Hepatocyte (in vitro differentiated cells): ENCODE data around the gene TBC1D2.

Source experiments
- EZH2 ChIP-seq: fragments of 200-600 bp; sonication (generic); IDR thresholded peaks from 2 replicates; pipeline ENCODE4 v1.6.1; 2016; ENCODE audit warnings: antibody characterized with exemption, mild to moderate bottlenecking, borderline replicate concordance
- TF ChIP-seq, protein P1 (sequence below): fragments of 200-600 bp; sonication (generic); IDR thresholded peaks from 2 replicates; pipeline ENCODE4 v1.5.1; 2016; ENCODE audit warnings: antibody characterized with exemption, mild to moderate bottlenecking; ENCODE audit not compliant: poor library complexity

DNA sequence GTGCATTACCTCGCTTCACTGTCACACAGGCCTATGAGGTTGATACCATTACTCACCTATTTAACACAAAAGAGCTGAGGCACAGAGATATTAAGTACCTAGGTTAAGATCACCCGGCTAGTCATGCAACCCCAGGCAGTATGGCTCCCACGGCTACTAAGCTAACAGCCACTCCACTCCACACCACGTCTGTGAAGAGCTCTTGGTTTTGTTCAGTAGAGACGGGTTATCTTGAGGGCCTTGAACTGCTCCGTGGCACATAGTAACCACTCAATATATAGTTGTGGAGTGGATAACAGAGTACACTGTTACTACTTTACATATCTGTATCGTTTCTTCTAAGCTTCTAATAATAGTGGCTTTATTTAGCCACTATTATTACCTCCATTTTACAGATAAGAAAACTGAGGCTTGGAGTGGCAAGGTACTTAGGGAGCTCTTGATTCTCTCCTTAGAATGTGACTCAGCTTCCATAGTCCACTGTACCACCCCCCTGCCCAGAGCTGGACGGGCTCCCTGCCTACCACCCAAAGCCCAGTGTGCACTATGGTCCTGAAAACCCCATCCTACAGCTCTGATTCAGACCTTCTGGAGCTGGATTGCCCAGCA, 62.0 kb downstream of the TBC1D2 start:
- TF ChIP-seq, protein P1, sequence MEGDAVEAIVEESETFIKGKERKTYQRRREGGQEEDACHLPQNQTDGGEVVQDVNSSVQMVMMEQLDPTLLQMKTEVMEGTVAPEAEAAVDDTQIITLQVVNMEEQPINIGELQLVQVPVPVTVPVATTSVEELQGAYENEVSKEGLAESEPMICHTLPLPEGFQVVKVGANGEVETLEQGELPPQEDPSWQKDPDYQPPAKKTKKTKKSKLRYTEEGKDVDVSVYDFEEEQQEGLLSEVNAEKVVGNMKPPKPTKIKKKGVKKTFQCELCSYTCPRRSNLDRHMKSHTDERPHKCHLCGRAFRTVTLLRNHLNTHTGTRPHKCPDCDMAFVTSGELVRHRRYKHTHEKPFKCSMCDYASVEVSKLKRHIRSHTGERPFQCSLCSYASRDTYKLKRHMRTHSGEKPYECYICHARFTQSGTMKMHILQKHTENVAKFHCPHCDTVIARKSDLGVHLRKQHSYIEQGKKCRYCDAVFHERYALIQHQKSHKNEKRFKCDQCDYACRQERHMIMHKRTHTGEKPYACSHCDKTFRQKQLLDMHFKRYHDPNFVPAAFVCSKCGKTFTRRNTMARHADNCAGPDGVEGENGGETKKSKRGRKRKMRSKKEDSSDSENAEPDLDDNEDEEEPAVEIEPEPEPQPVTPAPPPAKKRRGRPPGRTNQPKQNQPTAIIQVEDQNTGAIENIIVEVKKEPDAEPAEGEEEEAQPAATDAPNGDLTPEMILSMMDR = no peak
- no peak for TF ChIP-seq EZH2
